SU-DHL-6 (cell line): ENCODE data around the gene ID3.

Experiments used
- H2AFZ ChIP-seq: fragments of 200-600 bp; sonication (generic); 2 replicates; pipeline ENCODE4 v1.6.1; 2014; ENCODE audit warnings: low read depth, mild to moderate bottlenecking, moderate library complexity, mixed read lengths, antibody characterized with exemption, low read length; ENCODE audit not compliant: severe bottlenecking
- H3F3A ChIP-seq: fragments of 200-600 bp; shearing (Covaris generic); 2 replicates; pipeline ENCODE4 v1.6.0; 2016; ENCODE audit warnings: antibody characterized with exemption, mild to moderate bottlenecking; ENCODE audit not compliant: insufficient read depth
- H3K27ac ChIP-seq: fragments of 200-600 bp; sonication (generic); 2 replicates; pipeline ENCODE4 v1.5.1; 2016; ENCODE audit warnings: low read depth, mild to moderate bottlenecking, low read length, moderate library complexity, mixed read lengths
- H3K27me3 ChIP-seq: fragments of 200-600 bp; sonication (generic), shearing (Covaris generic); 2 replicates; pipeline ENCODE4 v1.6.0; 2014; ENCODE audit warnings: mild to moderate bottlenecking, low read length
- H3K36me3 ChIP-seq: fragments of 200-600 bp; sonication (generic); 2 replicates; pipeline ENCODE4 v1.6.1; 2014; ENCODE audit warnings: mild to moderate bottlenecking, low read length, mixed read lengths
- H3K4me2 ChIP-seq: fragments of 300-600, 200-600 bp; shearing (Covaris generic), sonication (generic); 2 replicates; pipeline ENCODE4 v1.6.0; 2014; ENCODE audit warnings: low read length, low read depth, mild to moderate bottlenecking; ENCODE audit not compliant: poor library complexity, severe bottlenecking
- H3K4me3 ChIP-seq: fragments of 200-600 bp; sonication (generic); 2 replicates; pipeline ENCODE4 v1.5.1; 2014; ENCODE audit warnings: antibody characterized with exemption, low read length, mild to moderate bottlenecking, mixed read lengths; ENCODE audit not compliant: insufficient read depth, poor library complexity, severe bottlenecking
- H3K79me2 ChIP-seq: fragments of 200-600 bp; sonication (generic); 2 replicates; pipeline ENCODE4 v1.6.1; 2014; ENCODE audit warnings: mild to moderate bottlenecking, low read length, moderate library complexity; ENCODE audit not compliant: insufficient read depth
- H3K9ac ChIP-seq: fragments of 200-600 bp; sonication (generic); 2 replicates; pipeline ENCODE4 v1.7.0; 2014; ENCODE audit warnings: mild to moderate bottlenecking, low read length
- H3K9me2 ChIP-seq: fragments of 200-600 bp; sonication (generic); replicated peaks from 2 replicates; pipeline ENCODE4 v1.6.1; 2014; ENCODE audit warnings: low read length; ENCODE audit not compliant: insufficient read depth
- H3K9me3 ChIP-seq: fragments of 200-600 bp; sonication (generic); 2 replicates; pipeline ENCODE4 v1.6.1; 2014; ENCODE audit warnings: low read length, mixed read lengths; ENCODE audit not compliant: insufficient read depth
- H4K20me1 ChIP-seq: fragments of 200-600 bp; sonication (generic); 2 replicates; pipeline ENCODE4 v1.6.1; 2014; ENCODE audit warnings: low read depth, mild to moderate bottlenecking, antibody characterized with exemption, low read length, moderate library complexity, mixed read lengths
- CTCF ChIP-seq: fragments of 200-600 bp; sonication (generic); IDR thresholded peaks from one replicate; pipeline ENCODE4 v1.5.1; 2017; ENCODE audit warnings: antibody characterized with exemption, mild to moderate bottlenecking, low read length, moderate library complexity; ENCODE audit not compliant: insufficient read depth, poor library complexity, severe bottlenecking
- EZH2phosphoT487 ChIP-seq: fragments of 200-600 bp; sonication (generic), shearing (Covaris generic); conservative IDR thresholded peaks from 2 replicates; pipeline ENCODE4 v1.6.1; 2018; ENCODE audit warnings: mild to moderate bottlenecking, antibody characterized with exemption, low read length, moderate library complexity, mixed read lengths

Gene ID3

GRCh38 chr1:23539698-23540266 is 19.5 kb downstream of the ID3 start:
- H3K9ac ChIP-seq = peak overlapping the region; percentile 13; the same call in 1 of the 2 replicates
- H3K4me3 ChIP-seq = no peak overlapping the region
- no peak overlapping the region for H3K27ac ChIP-seq
- H3K27me3 ChIP-seq = no peaks in the 10 kb centered on the region
- H3K9me3 ChIP-seq = no peaks in the 10 kb centered on the region
- peak overlapping the region; percentile 84 for H2AFZ ChIP-seq
- peak overlapping the region; percentile 38 for H3K4me2 ChIP-seq
- TF ChIP-seq CTCF (peak; percentile 98), EZH2phosphoT487 (no peak)
- H3F3A ChIP-seq = no peaks in the 10 kb centered on the region
- H3K9me2 ChIP-seq = no peaks in the 10 kb centered on the region
- no peaks in the 10 kb centered on the region for H4K20me1 ChIP-seq
- no peaks in the 10 kb centered on the region for H3K79me2 ChIP-seq
- no peaks in the 10 kb centered on the region for H3K36me3 ChIP-seq

GRCh38 chr1:23537296-23537973 is 21.9 kb downstream of the ID3 start:
- no peaks in the 10 kb centered on the region for H4K20me1 ChIP-seq
- H3K9me3 ChIP-seq = no peaks in the 10 kb centered on the region
- H3K9me2 ChIP-seq = no peaks in the 10 kb centered on the region
- no peak overlapping the region for H3K4me2 ChIP-seq
- no peak overlapping the region for H3K9ac ChIP-seq
- no peaks in the 10 kb centered on the region for H3F3A ChIP-seq
- H3K79me2 ChIP-seq = no peaks in the 10 kb centered on the region
- TF ChIP-seq CTCF (no peak), EZH2phosphoT487 (no peak)
- H3K27ac ChIP-seq = no peak overlapping the region
- no peak overlapping the region for H2AFZ ChIP-seq
- no peaks in the 10 kb centered on the region for H3K27me3 ChIP-seq
- no peaks in the 10 kb centered on the region for H3K36me3 ChIP-seq
- H3K4me3 ChIP-seq = no peak overlapping the region

GRCh38 chr1:23533246-23534023 is 25.9 kb downstream of the ID3 start:
- H3K27me3 ChIP-seq = no peaks in the 10 kb centered on the region
- H3K79me2 ChIP-seq = peaks cover 23% of the 10 kb centered on the region
- no peak overlapping the region for H3K27ac ChIP-seq
- no peak for TF ChIP-seq CTCF
- no peak for TF ChIP-seq EZH2phosphoT487
- no peaks in the 10 kb centered on the region for H3K9me3 ChIP-seq
- H3K9me2 ChIP-seq = no peaks in the 10 kb centered on the region
- H3K4me3 ChIP-seq = no peak overlapping the region
- no peak overlapping the region for H2AFZ ChIP-seq
- peaks cover 24% of the 10 kb centered on the region for H3F3A ChIP-seq
- H4K20me1 ChIP-seq = no peaks in the 10 kb centered on the region
- no peak overlapping the region for H3K4me2 ChIP-seq
- H3K9ac ChIP-seq = no peak overlapping the region
- H3K36me3 ChIP-seq = no peaks in the 10 kb centered on the region; the same call in 1 of the 2 replicates
